ENCODE results near the gene PACS1.
"Not testable (repeated sequence)": the region's sequence is repeated elsewhere in the genome, so short reads cannot be mapped to it uniquely, and the experiment has no call there.

PACS1 gene

GRCh38 chr11:66076561-66076960 is 6.5 kb downstream of the PACS1 start:
- DNase-seq: no peak

GRCh38 chr11:66077927-66078326 is 7.9 kb downstream of the PACS1 start:
- DNase-seq: no peak

GRCh38 chr11:66078949-66079348 is 8.9 kb downstream of the PACS1 start:
- not testable (repeated sequence) for DNase-seq

- DNase-seq: peak; percentile 75 to 76
These were observed 10.2 kb downstream of the PACS1 start for GRCh38 chr11:66080055-66080817.

GRCh38 chr11:66081505-66081904 is 11.4 kb downstream of the PACS1 start:
- DNase-seq: peak; percentile 53 to 58

- no peak for DNase-seq
These were observed 13.1 kb downstream of the PACS1 start for GRCh38 chr11:66082946-66083698.

- DNase-seq: no peak
These were observed 13.7 kb downstream of the PACS1 start for GRCh38 chr11:66083767-66084166.

- DNase-seq: no peak
These were observed 14.9 kb downstream of the PACS1 start for GRCh38 chr11:66084821-66085475.

- DNase-seq: no peak
These were observed 17.3 kb downstream of the PACS1 start for GRCh38 chr11:66087148-66087908.

GRCh38 chr11:66089067-66089466 is 19.0 kb downstream of the PACS1 start:
- DNase-seq: no peak

GRCh38 chr11:66090288-66090687 is 20.2 kb downstream of the PACS1 start:
- DNase-seq: no peak

GRCh38 chr11:66092125-66092524 is 22.1 kb downstream of the PACS1 start:
- not testable (repeated sequence) for DNase-seq

- not testable (repeated sequence) for DNase-seq
These were observed 29.7 kb downstream of the PACS1 start for GRCh38 chr11:66099746-66100145.

GRCh38 chr11:66100272-66101065 is 30.4 kb downstream of the PACS1 start:
- DNase-seq: peak; percentile 33 to 48

GRCh38 chr11:66101066-66101464 is 31.0 kb downstream of the PACS1 start:
- DNase-seq: no peak

GRCh38 chr11:66104057-66104638 is 34.1 kb downstream of the PACS1 start:
- DNase-seq: no peak

- DNase-seq: no peak
These were observed 36.9 kb downstream of the PACS1 start for GRCh38 chr11:66106786-66107599.

- DNase-seq: no peak
These were observed 37.8 kb downstream of the PACS1 start for GRCh38 chr11:66107600-66108510.

- DNase-seq: no peak
These were observed 39.2 kb downstream of the PACS1 start for GRCh38 chr11:66109294-66109693.

- no peak for DNase-seq
These were observed 41.1 kb downstream of the PACS1 start for GRCh38 chr11:66111158-66111557.
